HL-60 (cell line): ENCODE results near the gene NDRG4.

Experiments
- CTCF ChIP-seq: IDR thresholded peaks from one replicate; pipeline ENCODE4 v1.5.1; 2011; ENCODE audit warnings: low read length, control low read depth, inconsistent platforms; ENCODE audit not compliant: insufficient read depth
- GABPA ChIP-seq: IDR thresholded peaks from 2 replicates; pipeline ENCODE4 v1.6.1; 2012; ENCODE audit warnings: low read depth
- POLR2AphosphoS5 ChIP-seq: IDR thresholded peaks from 2 replicates; pipeline ENCODE4 v1.6.1; 2012; ENCODE audit warnings: low read depth
- REST ChIP-seq: IDR thresholded peaks from 2 replicates; pipeline ENCODE4 v1.6.1; 2012; ENCODE audit warnings: low read depth; ENCODE audit not compliant: insufficient replicate concordance

GRCh38 chr16:58459344-58460218 lies 40.4 kb upstream of the NDRG4 start:
- TF ChIP-seq CTCF, result no peak
- no peak for TF ChIP-seq POLR2AphosphoS5
- TF ChIP-seq REST, result no peak
- no peak for TF ChIP-seq GABPA
